Activated CD4-positive, alpha-beta T cell treated with anti-CD3 and anti-CD28 coated beads for 4 hours (primary cell): Measurements from ENCODE around the gene HPN.
"Not testable (repeated sequence)": the region's sequence is repeated elsewhere in the genome, so short reads cannot be mapped to it uniquely, and the experiment has no call there.

Source experiments
- DNase-seq, 2 donors: peaks; one replicate each; pipeline ENCODE4 v3.0.0-alpha.2; 2020

The HPN gene

GRCh38 chr19:35028600-35028885 is 13.0 kb upstream of the HPN start:
- not testable (repeated sequence) for DNase-seq

GRCh38 chr19:35029275-35029736 is 12.2 kb upstream of the HPN start:
- DNase-seq: not testable (repeated sequence)

GRCh38 chr19:35029737-35030256 is 11.7 kb upstream of the HPN start:
- no peak for DNase-seq

GRCh38 chr19:35030257-35031071 is 11.1 kb upstream of the HPN start, which contains the start of gene SCN1B:
SCN1B (plus strand) TSS chr19:35030470; CDS start chr19:35030821, 351 bp downstream.
- DNase-seq: peak; percentile 62 to 70

GRCh38 chr19:35031072-35031881 is 10.2 kb upstream of the HPN start:
- no peak for DNase-seq

GRCh38 chr19:35032356-35032865 is 9.1 kb upstream of the HPN start:
- DNase-seq: no peak

- no peak for DNase-seq
Measured at GRCh38 chr19:35033067-35034004, 8.2 kb upstream of the HPN start.

- no peak for DNase-seq
Measured at GRCh38 chr19:35034005-35034502, 7.5 kb upstream of the HPN start.

- DNase-seq: no peak
Measured at GRCh38 chr19:35034588-35035382, 6.7 kb upstream of the HPN start.

- DNase-seq: no peak
Measured at GRCh38 chr19:35037716-35038622, 3.6 kb upstream of the HPN start.

- no peak for DNase-seq
Measured at GRCh38 chr19:35038623-35039512, 2.7 kb upstream of the HPN start.

GRCh38 chr19:35039881-35040825 is 1.4 kb upstream of the HPN start:
- DNase-seq: peak in 1 of 2 donors; percentile 9

GRCh38 chr19:35040826-35041547 is 534 bp upstream of the HPN start:
- DNase-seq: peak in 1 of 2 donors; percentile 32

- no peak for DNase-seq
Measured at GRCh38 chr19:35042056-35042730, 672 bp downstream of the HPN start.

- DNase-seq: no peak
Measured at GRCh38 chr19:35042954-35043604, 1.6 kb downstream of the HPN start.

GRCh38 chr19:35043906-35044305 is 2.4 kb downstream of the HPN start:
- DNase-seq: no peak
